NCI-H526 (cell line): ENCODE results near the gene GATC.
A peak's percentile ranks its signal among the peaks of the same experiment; 100 is the strongest.

Experiments used
- DNase-seq, 2 experiments: peaks; one replicate each; lab custom pipeline; 2025; lab: John Stamatoyannopoulos, UW

GATC gene

GRCh38 chr12:120445911-120446843 lies at the start of gene GATC, which contains the start of gene TRIAP1:
Gene GATC, plus strand, starts transcription at chr12:120446444. Its CDS starts 37 bp downstream, at chr12:120446481.
Gene TRIAP1, minus strand, starts transcription at chr12:120446384. Its CDS starts 12 bp downstream, at chr12:120446372.
- DNase-seq, result peak; percentile 39 to 81

GRCh38 chr12:120397824-120398540 lies 48.3 kb upstream of the GATC start:
- DNase-seq, result no peak

- DNase-seq, result peak in 1 of 2 experiments; percentile 24
Observed at GRCh38 chr12:120399531-120399930, 46.7 kb upstream of the GATC start.

- peak in 1 of 2 experiments; percentile 13 for DNase-seq
Observed at GRCh38 chr12:120402217-120402616, 44.0 kb upstream of the GATC start.

- no peak for DNase-seq
Observed at GRCh38 chr12:120403869-120404268, 42.4 kb upstream of the GATC start.

- no peak for DNase-seq
Observed at GRCh38 chr12:120404271-120404670, 42.0 kb upstream of the GATC start.

GRCh38 chr12:120406069-120406468 lies 40.2 kb upstream of the GATC start:
- no peak for DNase-seq

GRCh38 chr12:120406553-120406952 lies 39.7 kb upstream of the GATC start:
- DNase-seq, result no peak

- DNase-seq, result no peak
Observed at GRCh38 chr12:120408771-120409170, 37.5 kb upstream of the GATC start.

GRCh38 chr12:120412421-120412820 lies 33.8 kb upstream of the GATC start:
- no peak for DNase-seq

GRCh38 chr12:120413901-120414695 lies 32.1 kb upstream of the GATC start:
- DNase-seq, result no peak

GRCh38 chr12:120416490-120417216 lies 29.6 kb upstream of the GATC start:
- no peak for DNase-seq

- no peak for DNase-seq
Observed at GRCh38 chr12:120417917-120418580, 28.2 kb upstream of the GATC start.

- no peak for DNase-seq
Observed at GRCh38 chr12:120421701-120422100, 24.5 kb upstream of the GATC start.

- no peak for DNase-seq
Observed at GRCh38 chr12:120422892-120423456, 23.3 kb upstream of the GATC start.

- DNase-seq, result no peak
Observed at GRCh38 chr12:120425797-120426196, 20.4 kb upstream of the GATC start.

- no peak for DNase-seq
Observed at GRCh38 chr12:120428597-120429229, 17.5 kb upstream of the GATC start.

- no peak for DNase-seq
Observed at GRCh38 chr12:120429368-120429767, 16.9 kb upstream of the GATC start.

GRCh38 chr12:120432772-120433525 lies 13.3 kb upstream of the GATC start:
- no peak for DNase-seq
